ENCODE measurements around the gene PRDM16.

Gene PRDM16

DNA sequence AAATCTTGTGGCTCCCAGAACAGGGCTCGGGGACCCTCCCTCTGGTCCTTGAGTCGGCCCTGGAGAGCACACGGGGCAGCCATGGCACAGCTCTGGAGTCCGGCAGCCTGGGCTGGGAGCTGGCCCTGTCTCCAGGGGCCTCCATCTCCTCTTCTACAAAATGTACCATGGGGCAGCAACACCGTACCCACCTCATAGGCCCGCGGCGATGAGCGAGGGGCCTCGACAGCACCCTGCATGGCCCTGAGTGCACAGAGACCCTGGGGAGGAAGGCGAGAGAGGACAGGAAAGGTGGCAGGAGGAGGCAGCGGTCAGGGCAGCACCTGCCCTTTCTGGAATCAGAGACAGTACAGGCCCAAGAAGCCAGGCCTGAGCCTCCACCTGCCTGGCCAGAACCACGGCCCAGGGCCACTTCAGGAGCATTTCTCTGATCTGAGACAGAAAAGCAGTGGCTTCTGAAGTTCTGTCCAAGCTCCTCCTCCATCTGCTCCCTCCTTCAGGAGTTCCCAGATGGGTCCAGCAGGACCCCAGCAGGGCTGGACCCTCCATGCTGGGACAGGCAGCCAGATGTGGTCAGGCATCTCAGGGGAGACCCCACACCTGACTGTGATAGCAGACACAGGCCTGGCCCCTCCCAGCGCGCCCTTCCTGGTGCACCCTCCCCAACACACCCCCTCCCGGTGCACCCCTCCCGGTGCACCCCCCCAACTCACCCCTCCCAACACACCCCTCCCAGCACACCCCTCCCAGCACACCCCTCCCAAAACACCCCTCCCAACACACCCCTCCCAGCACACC lies 309.6 kb downstream of the PRDM16 start:
- Histone ChIP-seq H2AFZ (ENCODE audit: low read depth, low read length) (no peak overlapping the region), H3K9me3 (ENCODE audit: insufficient read depth, low read length, severe bottlenecking) (no peaks in the 10 kb centered on the region), H3K9ac (ENCODE audit: low read depth, low read length) (no peak overlapping the region), H3K4me3 (ENCODE audit: low read depth in 1 of 2, low read length in 2 of 2) (no peak overlapping the region), H3K27ac (ENCODE audit: low read length) (no peak overlapping the region), H4K20me1 (ENCODE audit: insufficient read depth, low read length) (no peaks in the 10 kb centered on the region; the same call in 1 of the 2 replicates), H3K4me2 (ENCODE audit: insufficient read depth, low read length) (no peak overlapping the region), H3K27me3 (ENCODE audit: insufficient read depth, low read length, poor library complexity) (no peaks in the 10 kb centered on the region), H3K4me1 (ENCODE audit: insufficient read depth, low read length) (no peaks in the 10 kb centered on the region), H3K36me3 (ENCODE audit: insufficient read depth, low read length) (no peaks in the 10 kb centered on the region), H3K79me2 (ENCODE audit: insufficient read depth, low read length) (no peaks in the 10 kb centered on the region)
- DNase-seq = no peak
- TF ChIP-seq EZH2 (IDR thresholded peaks at IDR 0.05; ENCODE audit: borderline replicate concordance, low read depth, low read length, severe bottlenecking) = no peak
- TF ChIP-seq, protein P1, sequence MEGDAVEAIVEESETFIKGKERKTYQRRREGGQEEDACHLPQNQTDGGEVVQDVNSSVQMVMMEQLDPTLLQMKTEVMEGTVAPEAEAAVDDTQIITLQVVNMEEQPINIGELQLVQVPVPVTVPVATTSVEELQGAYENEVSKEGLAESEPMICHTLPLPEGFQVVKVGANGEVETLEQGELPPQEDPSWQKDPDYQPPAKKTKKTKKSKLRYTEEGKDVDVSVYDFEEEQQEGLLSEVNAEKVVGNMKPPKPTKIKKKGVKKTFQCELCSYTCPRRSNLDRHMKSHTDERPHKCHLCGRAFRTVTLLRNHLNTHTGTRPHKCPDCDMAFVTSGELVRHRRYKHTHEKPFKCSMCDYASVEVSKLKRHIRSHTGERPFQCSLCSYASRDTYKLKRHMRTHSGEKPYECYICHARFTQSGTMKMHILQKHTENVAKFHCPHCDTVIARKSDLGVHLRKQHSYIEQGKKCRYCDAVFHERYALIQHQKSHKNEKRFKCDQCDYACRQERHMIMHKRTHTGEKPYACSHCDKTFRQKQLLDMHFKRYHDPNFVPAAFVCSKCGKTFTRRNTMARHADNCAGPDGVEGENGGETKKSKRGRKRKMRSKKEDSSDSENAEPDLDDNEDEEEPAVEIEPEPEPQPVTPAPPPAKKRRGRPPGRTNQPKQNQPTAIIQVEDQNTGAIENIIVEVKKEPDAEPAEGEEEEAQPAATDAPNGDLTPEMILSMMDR (IDR thresholded peaks at IDR 0.05; ENCODE audit: borderline replicate concordance, extremely low read depth, low read length, poor library complexity, severe bottlenecking) = no peak
- ATAC-seq (ENCODE audit: insufficient read depth, low read depth) = no peak

GRCh38 chr1:3379934-3380333 lies 310.9 kb downstream of the PRDM16 start:
- Histone ChIP-seq H3K36me3 (ENCODE audit: insufficient read depth, low read length) (no peaks in the 10 kb centered on the region), H3K4me1 (ENCODE audit: insufficient read depth, low read length) (no peaks in the 10 kb centered on the region), H3K79me2 (ENCODE audit: insufficient read depth, low read length) (no peaks in the 10 kb centered on the region), H3K27me3 (ENCODE audit: insufficient read depth, low read length, poor library complexity) (no peaks in the 10 kb centered on the region), H3K4me3 (ENCODE audit: low read depth in 1 of 2, low read length in 2 of 2) (no peak overlapping the region), H3K27ac (ENCODE audit: low read length) (no peak overlapping the region), H2AFZ (ENCODE audit: low read depth, low read length) (no peak overlapping the region), H3K4me2 (ENCODE audit: insufficient read depth, low read length) (no peak overlapping the region), H3K9me3 (ENCODE audit: insufficient read depth, low read length, severe bottlenecking) (no peaks in the 10 kb centered on the region), H3K9ac (ENCODE audit: low read depth, low read length) (no peak overlapping the region), H4K20me1 (ENCODE audit: insufficient read depth, low read length) (no peaks in the 10 kb centered on the region)
- DNase-seq = no peak
- no peak for ATAC-seq (ENCODE audit: insufficient read depth, low read depth)
- TF ChIP-seq, protein P1 (IDR thresholded peaks at IDR 0.05; ENCODE audit: borderline replicate concordance, extremely low read depth, low read length, poor library complexity, severe bottlenecking) = no peak
- no peak for TF ChIP-seq EZH2 (IDR thresholded peaks at IDR 0.05; ENCODE audit: borderline replicate concordance, low read depth, low read length, severe bottlenecking)

DNA sequence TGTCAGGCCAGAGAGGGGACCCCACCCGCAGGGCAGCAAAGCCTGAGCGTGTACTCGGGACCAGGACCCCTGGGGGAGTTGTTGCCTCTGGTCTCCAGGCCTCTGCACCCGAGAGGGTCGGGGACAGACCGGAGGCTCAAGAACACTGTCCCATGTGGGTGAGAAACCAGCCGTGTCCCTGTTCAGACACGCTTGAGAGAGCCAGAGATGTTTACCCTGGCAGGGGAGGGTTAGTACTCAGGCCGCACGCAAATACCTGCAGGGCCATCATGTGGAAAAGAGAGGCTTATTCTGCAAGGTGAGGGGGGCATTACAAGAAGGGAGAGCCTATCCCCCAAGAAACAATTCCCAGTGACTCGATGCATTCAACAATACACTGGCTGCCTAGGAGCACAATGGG lies 311.5 kb downstream of the PRDM16 start:
- ATAC-seq (ENCODE audit: insufficient read depth, low read depth) (no peak), DNase-seq (no peak)
- H2AFZ ChIP-seq (ENCODE audit: low read depth, low read length) = no peak overlapping the region
- no peak overlapping the region for H3K9ac ChIP-seq (ENCODE audit: low read depth, low read length)
- H3K27ac ChIP-seq (ENCODE audit: low read length) = no peak overlapping the region
- H3K36me3 ChIP-seq (ENCODE audit: insufficient read depth, low read length) = no peaks in the 10 kb centered on the region
- no peaks in the 10 kb centered on the region for H3K9me3 ChIP-seq (ENCODE audit: insufficient read depth, low read length, severe bottlenecking)
- no peaks in the 10 kb centered on the region for H3K27me3 ChIP-seq (ENCODE audit: insufficient read depth, low read length, poor library complexity)
- H3K4me3 ChIP-seq (ENCODE audit: low read depth in 1 of 2, low read length in 2 of 2) = no peak overlapping the region
- TF ChIP-seq EZH2 (IDR thresholded peaks at IDR 0.05; ENCODE audit: borderline replicate concordance, low read depth, low read length, severe bottlenecking) = no peak
- TF ChIP-seq, protein P1 (IDR thresholded peaks at IDR 0.05; ENCODE audit: borderline replicate concordance, extremely low read depth, low read length, poor library complexity, severe bottlenecking) = no peak
- H3K79me2 ChIP-seq (ENCODE audit: insufficient read depth, low read length) = no peaks in the 10 kb centered on the region
- no peaks in the 10 kb centered on the region for H3K4me1 ChIP-seq (ENCODE audit: insufficient read depth, low read length)
- no peaks in the 10 kb centered on the region for H4K20me1 ChIP-seq (ENCODE audit: insufficient read depth, low read length)
- H3K4me2 ChIP-seq (ENCODE audit: insufficient read depth, low read length) = no peak overlapping the region
